ENCODE data around the gene CFL1.
A peak's percentile ranks its signal among the peaks of the same experiment; 100 is the strongest.

CFL1 gene

DNA sequence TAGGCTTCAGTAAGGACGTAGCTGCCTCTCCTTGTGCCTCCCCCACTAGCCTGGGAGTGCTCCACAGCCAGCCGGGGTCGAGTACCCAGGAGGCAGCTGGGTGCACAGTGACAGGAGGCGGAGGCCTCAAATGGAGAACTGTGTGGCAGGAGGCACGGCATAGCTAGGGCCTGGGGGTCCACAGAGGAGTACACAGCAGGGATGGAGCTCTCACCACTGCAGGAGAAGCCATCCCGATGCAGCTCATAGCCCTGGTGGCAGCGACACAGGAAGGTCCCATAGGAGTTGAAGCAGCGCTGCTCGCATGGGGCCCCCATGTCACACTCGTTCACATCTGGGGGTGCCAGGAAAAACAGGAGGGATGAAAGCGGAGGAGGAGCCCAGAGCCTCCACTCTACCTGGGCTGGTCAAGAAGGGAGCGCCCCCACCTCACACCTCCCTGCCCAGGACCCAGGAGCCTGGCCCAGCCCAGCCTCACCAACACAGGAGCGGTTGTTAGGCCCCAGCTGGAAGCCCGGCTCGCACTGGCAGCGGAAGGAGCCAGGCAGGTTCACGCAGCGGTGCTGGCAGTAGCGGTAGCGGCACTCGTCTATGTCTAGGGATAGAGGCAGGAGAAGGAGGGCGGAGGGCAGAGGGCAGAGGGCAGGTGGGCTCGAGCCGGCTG, 11.8 kb upstream of the CFL1 start:
- no peak for DNase-seq

DNA sequence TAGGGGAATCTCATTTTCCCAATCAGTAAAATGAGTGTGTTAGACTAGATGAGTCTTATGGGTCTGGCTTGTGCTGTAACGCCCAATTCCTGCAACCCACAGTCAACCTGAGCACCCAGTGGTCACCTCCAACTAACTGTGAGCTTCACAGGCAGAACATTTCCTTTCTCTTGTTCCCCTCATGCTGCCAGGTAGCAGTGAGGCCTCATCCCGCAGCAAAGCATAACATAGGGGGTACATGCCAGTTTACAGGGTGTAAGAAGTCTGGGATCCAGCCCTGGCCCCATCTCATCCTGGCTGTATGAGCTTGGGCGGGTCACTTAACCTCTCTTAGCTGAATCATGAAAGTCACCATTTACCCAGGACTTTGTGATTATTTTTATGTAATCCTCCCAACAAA, 10.9 kb upstream of the CFL1 start:
- DNase-seq, result no peak

DNA sequence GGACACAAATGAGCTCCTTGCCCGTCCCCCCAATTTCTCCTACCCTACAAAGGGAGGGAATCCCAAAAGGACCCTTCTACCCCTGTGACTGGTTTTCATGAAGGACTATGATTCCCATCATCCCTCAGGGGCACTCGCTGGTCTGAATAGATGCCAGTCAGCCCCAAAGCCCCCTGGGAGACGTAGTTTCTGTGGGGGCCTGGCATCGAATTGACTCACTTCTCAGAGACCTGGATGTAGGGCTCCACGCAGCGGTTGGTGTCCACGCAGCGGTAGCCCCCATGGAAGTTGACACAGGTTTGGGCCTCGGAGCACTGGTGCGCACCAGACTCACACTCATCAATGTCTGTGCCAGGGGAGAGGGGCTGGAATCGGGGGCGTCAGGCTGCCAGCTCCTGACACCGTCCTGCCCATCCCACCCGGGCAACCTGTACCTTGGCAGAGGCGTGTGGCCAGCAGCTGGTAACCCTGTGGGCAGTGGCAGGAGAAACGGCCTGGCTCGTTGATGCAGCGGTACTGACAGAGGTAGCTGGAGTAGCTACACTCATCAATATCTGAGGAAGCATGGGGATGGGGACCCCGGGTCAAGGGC, 10.2 kb upstream of the CFL1 start:
- no peak for DNase-seq

DNA sequence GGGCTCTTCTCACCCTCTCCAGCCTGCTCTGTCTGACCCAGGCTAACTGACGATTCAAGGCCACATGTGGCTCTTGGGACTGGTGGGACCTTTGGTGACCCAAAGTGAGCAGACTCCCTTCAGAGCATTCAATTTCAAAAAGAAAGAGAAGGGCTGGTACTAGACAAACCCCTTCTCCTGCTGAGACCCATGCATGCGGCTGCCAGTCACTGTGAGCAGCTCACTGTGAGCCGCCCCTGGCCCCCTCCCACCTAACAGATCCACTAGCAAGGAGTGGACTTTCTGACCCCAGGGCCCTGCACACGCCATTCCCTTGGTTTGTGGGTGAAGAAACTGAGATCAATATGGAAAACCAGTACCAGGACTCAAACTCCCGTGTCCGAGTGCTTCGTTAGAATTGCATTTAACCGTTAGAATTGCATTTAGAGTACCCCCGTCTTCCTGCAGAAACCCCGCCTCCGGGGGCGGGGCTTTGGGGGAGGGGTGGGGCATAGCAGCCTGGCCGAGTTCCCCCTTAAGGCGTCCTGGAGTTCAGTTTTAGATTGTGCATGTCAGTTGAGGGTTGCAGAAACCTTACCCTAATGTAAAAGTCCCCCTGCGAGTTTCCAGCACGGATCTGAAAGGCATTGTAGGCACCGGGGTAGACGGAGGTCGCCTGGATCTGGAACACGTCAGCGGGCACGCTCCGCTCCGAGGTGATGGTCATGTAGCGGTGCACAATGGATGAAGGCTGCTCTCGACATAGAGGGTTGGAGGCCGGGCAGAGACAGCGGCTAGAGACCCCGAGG, 9.5 kb upstream of the CFL1 start:
- DNase-seq, result no peak

DNA sequence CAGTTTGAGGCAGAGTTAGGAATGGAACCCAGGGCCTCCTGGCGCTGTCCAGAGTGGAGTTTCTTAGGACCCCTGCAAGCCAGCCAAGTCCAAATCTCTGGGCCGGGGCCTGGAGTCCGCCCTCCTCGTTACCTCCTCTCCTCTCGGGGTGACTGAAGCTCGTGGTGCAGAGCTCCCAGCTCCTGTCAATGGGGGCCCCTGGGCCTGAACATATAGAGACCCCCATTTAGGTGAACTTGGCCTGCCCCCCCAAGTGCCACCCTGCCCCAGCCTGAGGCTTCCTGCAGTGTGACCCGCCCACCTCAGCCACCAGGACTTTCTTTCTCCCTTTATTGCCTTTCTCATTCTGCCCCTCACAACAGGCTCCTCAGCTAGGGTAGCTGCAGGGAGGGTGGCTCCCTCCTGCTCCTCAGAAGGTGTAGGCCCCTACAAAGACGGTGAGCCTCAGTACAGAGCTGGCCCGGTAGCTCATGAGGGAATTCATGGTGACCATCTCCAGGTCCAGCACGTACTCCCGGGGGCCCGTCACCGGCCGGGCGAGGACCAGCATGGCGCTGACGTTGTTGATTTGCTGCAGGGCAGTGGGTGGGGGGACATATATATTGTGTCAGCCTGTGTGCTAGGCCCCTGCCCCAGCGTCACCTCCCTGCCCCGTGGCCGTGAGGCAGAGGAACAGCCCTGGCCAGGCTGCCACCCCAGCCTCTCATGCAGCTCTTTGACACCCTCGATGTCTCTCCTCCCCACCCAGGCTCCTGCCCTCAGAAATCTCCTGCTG, 8.7 kb upstream of the CFL1 start:
- DNase-seq, result no peak

DNA sequence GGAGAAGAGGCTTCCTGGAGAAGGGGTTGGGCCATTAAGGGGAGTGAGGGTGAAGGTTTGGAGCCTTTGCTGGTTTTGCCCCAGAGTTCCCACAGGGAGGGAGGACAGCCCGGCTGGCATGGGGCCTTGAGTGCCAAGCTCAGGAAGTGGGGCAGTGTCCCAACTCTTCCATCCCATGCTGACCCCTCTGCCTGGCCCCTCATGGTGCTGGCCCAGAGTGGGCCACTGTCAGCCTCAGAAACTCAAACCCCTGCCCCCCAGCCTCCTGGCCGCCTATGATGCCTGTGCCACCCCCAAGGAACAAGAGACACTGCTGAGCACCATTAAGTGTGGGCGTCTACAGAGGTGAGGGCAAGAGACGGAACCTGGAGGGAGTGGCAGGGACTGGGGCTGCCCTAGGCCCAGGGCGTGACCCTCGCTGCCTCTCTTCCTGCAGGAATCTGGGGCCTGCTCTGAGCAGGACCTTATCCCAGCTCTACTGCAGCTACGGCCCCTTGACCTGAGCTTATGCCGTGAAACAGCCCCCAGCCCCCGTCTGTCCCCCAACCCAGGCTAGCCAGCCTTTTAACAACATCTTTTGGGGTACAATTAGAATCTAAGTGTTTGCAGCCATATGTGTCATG, 7.7 kb upstream of the CFL1 start:
- no peak for DNase-seq

DNA sequence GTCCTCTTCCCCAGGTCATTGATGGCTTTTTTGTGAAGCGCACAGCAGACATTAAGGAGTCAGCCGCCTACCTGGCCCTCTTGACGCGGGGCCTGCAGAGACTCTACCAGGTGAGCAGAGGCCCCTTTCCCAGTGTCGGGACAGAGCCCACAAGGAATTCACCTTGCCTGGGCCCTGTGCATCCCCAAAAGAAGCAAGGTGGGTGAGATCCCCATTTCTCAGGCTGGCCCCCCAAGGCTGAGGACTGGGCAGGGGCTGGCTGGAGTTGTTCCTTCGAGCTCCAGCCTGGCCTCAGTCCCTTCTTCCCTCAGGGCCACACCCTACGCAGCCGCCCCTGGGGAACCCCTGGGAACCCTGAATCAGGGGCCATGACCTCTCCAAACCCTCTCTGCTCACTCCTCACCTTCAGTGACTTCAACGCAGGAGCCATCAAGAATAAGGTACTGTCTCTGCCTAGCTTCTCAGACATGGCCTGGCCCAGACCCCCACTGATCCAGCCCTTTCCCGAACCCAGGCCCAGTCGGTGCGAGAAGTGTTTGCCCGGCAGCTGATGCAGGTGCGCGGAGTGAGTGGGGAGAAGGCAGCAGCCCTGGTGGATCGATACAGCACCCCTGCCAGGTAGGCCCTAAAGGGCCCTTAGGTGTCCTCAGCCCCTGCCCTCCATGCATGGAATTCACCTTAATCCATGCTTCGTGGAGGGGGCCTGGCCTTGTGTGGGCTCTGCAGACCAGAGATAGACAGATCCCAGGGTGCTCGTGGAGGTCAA, 6.9 kb upstream of the CFL1 start:
- DNase-seq, result no peak

DNA sequence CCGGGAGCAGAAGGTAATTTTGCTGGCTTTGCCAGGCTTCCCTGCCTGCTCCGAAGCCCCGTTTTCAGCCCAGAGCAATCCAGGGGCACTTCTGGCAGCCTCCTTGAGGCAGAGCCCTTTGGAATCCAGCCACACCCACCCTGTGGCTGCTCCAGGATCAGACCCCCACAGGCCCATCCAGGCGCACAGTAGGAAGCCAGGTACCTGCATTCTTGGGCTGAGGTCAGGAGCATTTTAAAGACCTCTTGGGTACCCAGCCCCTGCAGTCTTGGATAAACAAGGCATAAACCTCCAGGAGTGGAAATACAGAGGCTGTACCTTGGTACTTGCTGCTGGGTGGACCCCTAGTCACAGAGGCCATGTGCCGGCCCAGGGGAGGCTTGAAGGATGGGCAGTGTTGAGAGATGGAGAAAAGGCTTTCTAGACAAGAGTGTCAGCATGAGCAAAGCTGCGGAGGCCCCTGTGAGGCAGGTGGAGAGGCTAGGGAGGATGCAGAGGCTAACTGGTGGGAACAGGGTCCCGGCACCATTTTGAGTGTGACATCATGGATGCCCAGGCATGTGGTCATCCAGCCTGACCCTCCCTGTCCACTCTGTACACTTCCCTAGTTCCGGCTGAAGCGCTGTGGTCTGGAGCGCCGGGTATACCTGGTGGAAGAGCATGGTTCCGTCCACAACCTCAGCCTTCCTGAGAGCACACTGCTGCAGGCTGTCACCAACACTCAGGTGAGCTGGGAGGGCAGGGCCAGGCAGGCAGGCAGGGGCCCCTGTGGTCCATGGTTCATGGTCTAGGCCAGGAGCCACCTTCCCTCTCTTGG, 6.1 kb upstream of the CFL1 start:
- no peak for DNase-seq

DNA sequence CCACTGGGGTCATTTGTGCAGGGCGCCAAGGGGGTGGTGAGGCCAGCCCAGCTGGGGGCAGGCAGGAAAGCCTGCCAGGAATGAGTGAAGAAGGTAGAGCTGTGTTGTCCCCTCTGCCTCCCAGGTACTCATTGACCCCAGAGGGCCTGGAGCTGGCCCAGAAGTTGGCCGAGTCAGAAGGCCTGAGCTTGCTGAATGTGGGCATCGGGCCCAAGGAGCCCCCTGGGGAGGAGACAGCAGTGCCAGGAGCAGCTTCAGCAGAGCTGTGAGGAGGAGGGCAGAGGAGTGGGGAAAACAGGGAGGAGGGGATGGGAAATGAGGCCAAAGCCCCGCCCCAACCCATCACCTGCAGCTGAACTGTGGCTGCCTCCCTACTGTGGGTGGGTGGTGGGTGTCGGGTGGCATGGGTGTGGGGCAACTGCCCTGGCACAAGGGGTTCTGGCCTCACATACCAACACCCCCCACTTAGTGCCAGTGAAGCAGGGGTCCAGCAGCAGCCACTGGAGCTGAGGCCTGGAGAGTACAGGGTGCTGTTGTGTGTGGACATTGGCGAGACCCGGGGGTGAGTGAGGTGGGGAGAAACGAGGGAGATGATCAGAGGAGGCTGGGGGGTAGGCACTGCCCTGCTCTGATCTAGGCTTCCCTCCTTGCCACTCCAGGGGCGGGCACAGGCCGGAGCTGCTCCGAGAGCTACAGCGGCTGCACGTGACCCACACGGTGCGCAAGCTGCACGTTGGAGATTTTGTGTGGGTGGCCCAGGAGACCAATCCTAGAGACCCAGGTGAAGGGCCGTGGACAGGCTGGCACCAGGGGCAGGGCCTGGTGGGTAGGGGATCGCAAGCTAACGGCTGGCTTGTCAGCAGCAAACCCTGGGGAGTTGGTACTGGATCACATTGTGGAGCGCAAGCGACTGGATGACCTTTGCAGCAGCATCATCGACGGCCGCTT, 5.2 kb upstream of the CFL1 start:
- DNase-seq, result no peak

DNA sequence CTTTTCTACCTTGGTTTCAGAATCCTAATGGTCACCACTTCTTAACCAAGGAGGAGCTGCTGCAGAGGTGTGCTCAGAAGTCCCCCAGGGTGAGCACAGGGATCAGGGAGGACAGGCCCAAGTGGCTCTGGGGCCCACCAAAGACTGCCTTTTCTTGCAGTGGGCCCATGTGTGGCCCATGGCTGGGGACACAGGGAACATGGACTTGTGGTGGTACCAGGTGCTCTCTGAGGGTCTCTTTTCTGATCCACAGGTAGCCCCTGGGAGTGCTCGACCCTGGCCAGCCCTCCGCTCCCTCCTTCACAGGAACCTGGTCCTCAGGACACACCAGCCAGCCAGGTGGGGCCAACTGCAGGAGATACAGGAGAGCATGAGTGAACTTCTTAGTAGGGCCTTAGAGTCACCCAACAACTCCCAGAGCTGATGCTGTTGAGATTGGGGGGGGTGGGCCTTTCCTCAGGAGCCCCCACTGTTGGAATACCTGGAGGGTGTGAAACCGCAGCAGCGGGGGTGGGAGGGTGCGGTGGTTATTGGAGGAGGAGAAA, 4.3 kb upstream of the CFL1 start:
- DNase-seq, result no peak

DNA sequence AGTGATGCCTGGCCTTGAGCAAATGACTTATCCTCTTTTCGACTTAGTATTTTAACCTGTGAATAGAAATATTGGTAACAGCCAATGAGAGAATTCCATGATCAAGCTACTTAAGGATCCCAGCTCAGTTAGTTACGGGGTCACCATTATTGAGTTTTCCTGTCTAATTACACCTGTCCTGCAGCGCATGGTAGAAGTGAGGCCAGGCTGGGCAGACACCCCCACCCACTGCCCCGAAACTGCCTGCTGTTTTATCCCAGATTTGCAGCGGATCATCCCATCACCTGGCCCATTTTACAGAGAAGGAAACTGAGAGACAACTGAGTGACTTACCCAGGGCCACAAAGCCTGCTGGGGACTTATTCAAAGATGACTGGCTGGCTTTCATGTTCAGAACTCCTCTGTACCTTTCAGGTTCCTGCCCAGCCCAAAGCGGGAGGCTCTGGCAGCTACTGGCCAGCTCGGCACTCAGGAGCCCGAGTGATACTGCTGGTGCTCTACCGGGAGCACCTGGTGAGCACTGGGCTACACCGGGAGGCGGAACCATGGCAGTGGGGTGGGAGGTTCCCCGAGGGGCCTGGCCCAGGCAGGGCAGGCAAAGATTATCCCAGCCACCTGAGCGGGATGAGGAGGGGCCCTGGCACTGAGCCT, 3.7 kb upstream of the CFL1 start:
- no peak for DNase-seq

DNA sequence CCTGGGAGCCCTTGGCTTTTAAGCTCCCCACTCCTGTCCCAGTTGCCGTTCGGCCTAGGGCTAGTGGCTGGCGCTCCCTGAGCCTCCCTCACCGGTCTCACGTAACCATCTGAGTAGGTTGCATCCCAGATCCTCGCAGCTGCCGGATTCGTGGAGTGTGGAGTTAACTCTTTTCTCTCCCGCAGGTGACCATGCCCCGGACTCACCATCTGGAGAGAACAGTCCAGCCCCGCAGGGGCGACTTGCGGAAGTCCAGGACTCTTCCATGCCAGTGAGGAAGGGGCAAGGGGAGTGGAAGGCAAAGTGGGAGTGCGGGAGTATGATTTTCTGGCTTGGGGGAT, 3.2 kb upstream of the CFL1 start:
- DNase-seq, result no peak

DNA sequence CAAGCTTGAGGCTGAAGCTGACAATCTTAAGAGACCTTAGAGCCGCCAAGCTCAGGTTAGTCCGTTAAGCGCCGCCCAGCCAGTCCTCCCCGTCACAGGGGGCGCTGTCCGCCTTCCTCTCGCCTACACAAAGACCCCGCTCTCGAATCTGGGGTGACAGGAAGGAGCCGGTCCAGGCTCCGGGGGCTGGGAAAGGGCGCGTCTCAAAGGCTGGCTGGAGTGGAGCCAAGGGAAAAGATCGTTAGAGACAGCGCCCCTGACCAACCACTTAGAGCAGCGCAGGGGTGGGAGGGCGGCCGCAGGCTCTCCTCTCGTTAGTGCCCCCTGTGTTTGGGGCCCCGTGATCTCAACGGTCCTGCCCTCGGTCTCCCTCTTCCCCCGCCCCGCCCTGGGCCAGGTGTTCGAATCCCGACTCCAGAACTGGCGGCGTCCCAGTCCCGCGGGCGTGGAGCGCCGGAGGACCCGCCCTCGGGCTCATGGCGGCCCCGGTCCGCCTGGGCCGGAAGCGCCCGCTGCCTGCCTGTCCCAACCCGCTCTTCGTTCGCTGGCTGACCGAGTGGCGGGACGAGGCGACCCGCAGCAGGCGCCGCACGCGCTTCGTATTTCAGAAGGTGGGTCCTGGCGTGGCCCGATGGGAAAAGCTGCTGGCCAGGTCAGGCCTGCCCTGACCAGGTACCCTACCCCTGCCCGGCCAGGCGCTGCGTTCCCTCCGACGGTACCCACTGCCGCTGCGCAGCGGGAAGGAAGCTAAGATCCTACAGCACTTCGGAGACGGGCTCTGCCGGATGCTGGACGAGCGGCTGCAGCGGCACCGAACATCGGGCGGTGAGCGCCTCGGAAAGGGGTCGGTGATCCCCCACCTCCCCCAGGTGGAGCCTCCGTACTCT, 2.5 kb upstream of the CFL1 start, which contains the start of gene MUS81:
MUS81 (plus strand) TSS at position 156 of the 887 bp plus-strand sequence; CDS start at position 477, 321 bp downstream.
- DNase-seq, result peak; percentile 60

DNA sequence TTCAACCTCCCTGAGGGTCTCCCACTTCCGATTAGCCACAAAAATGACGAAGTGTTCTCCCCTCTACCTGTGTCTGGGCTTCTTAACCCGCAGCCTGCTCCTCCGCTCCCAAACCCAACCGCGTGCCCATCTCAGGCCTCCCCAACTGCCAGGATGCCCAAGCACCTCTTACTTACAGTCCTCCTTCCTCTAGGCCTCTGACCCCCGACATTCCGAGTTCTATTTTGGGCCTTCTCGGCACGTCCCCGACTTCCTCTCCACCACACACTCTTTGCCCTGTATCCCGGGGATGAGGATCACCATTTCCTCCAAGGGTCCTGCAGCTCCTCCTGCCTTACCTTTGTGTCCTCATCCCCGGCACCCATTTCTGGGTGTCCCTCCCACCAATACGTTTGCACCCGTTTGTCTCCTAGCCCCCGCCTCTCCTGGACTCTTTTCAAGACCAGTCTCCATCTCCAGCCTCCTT, 1.9 kb upstream of the CFL1 start:
- no peak for DNase-seq

DNA sequence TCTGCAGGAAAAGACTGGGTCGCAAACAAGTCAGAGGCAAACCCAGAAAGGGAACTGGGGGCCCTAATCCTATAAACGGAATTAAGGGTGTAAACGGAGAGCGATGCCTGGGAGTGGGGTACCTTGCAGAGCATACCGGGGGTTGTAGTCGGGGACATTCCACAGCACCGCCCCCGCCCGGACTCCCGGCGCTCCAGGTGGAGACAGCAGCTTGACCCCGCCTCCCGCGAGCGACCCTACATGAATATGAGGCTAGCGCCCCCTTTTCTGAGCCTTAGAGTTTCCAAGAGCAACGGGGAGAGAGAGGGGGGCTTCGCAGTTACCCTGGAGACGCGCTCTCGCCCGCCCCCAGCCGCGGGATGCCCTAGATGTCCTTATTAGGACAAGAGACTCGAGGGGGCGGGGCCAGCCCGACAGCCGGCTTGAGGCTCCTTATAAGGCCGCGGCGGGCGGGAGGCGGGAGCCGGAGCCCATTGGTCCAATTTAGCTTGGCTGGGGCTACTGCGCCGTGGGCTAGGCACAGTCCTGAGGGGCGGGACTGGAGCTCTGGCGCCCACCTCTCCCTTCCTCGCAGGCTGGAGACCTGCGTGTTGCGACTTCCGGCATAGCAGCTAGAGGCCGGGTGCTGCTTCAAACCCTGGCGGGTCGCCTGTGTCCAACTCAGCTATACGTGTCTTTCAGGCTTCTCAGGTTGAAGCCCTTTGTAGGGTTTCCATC, 1.3 kb upstream of the CFL1 start:
- peak; percentile 85 for DNase-seq

DNA sequence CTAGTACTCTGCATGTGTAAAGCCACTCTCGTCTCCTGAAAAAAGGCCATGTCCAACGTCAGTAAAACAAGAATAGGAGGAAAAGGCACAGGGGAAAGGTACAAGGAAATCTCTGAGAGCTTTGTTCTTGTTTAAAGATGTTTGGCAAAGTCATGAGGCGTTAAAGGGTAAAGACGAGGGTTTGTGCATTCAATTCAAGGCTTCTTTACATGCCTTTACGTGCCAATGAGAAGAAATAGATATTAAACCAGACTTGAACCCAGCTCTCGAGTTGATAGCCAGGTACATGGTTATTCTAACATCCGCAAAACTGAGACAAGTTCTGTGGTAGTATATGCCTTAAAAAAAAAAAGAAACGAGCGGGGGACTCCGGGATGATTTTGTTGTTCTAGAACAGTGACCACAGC, 704 bp upstream of the CFL1 start:
- no peak for DNase-seq

DNA sequence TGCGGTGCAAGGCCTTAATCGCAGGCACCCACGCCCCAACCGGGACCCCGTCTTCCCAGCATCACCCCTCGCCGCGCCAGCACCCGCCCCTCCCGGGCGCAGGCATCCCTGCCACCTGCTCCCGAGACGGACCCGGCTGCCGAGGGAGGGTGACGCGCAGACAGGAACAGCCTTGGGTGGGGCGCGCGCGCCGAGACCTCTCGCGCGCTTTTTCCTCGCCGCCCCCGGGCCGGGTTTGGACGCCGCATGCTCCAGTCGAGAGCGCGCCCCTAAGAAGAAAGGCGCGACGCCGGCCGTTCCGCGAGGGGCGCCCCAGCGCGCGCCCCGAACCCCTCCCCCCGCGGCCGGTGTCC, 504 bp downstream of the CFL1 start:
- no peak for DNase-seq

Measured in NCI-H2081 treated with DMSO at 0.1 percent for 48 hours (cell line).